Activated CD4-positive, alpha-beta T cell treated with anti-CD3 and anti-CD28 coated beads for 36 hours (primary cell): Measurements from ENCODE around the gene DEFB121. TPM values are rescaled to one million over a fixed set of nuclear protein-coding genes. Genes with fewer than 3 reads are reported as not detected.

ENCODE experiments used
- ATAC-seq: fragments of 200-7000 bp; cut with Tn5 transposase; one replicate; pipeline ENCODE4 v1.10.0; 2021; ENCODE audit warnings: mild to moderate bottlenecking, moderate library complexity
- CTCF ChIA-PET: fragments of 350-600 bp; sonication (Branson Sonifier 250); formaldehyde crosslinking; loops from one replicate; lab custom pipeline; 2021; ENCODE audit warnings: antibody characterized with exemption; lab: Charles Lee
- POLR2A ChIA-PET: fragments of 350-600 bp; sonication (Branson Sonifier 250); formaldehyde crosslinking; loops from one replicate; lab custom pipeline; 2021; ENCODE audit warnings: antibody characterized with exemption, inconsistent platforms; lab: Charles Lee
- DNase-seq: peaks from one replicate; pipeline ENCODE4 v3.0.0-alpha.2; 2020
- H3K27ac Mint-ChIP-seq: one replicate; pipeline ENCODE4 v1.8.0; 2021; ENCODE audit warnings: mixed read lengths
- H3K27me3 Mint-ChIP-seq: one replicate; pipeline ENCODE4 v1.8.0; 2021; ENCODE audit warnings: mixed read lengths
- H3K36me3 Mint-ChIP-seq: one replicate; pipeline ENCODE4 v1.8.0; 2021; ENCODE audit warnings: low read depth, mixed read lengths
- H3K4me1 Mint-ChIP-seq: one replicate; pipeline ENCODE4 v1.8.0; 2021; ENCODE audit warnings: mixed read lengths
- H3K4me3 Mint-ChIP-seq: one replicate; pipeline ENCODE4 v1.8.0; 2021; ENCODE audit warnings: mild to moderate bottlenecking, moderate library complexity, mixed read lengths
- H3K9me3 Mint-ChIP-seq: one replicate; pipeline ENCODE4 v1.8.0; 2021; ENCODE audit warnings: low read depth, mixed read lengths
- intact Hi-C, 2 experiments: fragments of 100-400 bp; cut with DNase I in 1 of 2; cut with micrococcal nuclease in 1 of 2; formaldehyde crosslinking; loops; one replicate each; pipeline versions ENCODE4 v1.14.2 to v1.15.1; 2022 to 2024; cut with DNase I, micrococcal nuclease
- total RNA-seq, 2 experiments: library from RNA; stranded (reverse); gene quantifications; one replicate each; pipeline ENCODE4 v1.2.3, GENCODE V29; 2021

DEFB121 gene
- total RNA-seq, 2 experiments from 2014 or later, result not detected

DNA sequence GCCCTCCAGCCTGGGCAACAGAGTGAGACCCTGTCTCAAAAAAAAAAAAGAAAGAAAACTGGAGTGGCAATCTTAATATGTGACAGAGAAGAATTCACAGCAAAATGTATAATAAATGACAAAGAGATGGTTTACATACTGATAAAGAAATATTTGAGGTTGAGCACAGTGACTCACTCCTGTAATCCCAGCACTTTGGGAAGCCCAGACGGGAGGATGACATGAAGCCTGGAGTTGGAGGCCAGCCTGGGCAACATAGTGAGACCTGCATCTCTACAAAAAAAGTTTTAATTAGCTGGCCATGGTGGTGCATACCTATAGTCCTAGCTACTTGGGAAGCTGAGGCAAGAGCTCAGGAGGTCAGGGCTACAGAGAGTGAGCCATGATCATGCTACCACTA lies 50.0 kb downstream of the DEFB121 start:
- Mint-ChIP-seq H3K36me3 (no peaks in the 10 kb centered on the region), H3K9me3 (no peaks in the 10 kb centered on the region), H3K27me3 (peaks cover 3% of the 10 kb centered on the region), H3K27ac (no peak overlapping the region), H3K4me1 (no peaks in the 10 kb centered on the region), H3K4me3 (no peak overlapping the region)
- intact Hi-C loops, result no loop called here
- no peak for ATAC-seq
- POLR2A ChIA-PET, result no interaction called here
- no peak for DNase-seq
- CTCF ChIA-PET, result no interaction called here

Other genes starting within 250 kb of the DEFB121 start
- not detected for gene DEFB115, start 148.6 kb downstream of the DEFB121 start, total RNA-seq
- gene DEFB116, start 97.6 kb downstream of the DEFB121 start, total RNA-seq, result not detected
- gene DEFB118, start 37.6 kb downstream of the DEFB121 start, total RNA-seq, result not detected
- not detected for gene DEFB119, start 15.6 kb downstream of the DEFB121 start, total RNA-seq
- not detected for gene DEFB123, start 34.4 kb upstream of the DEFB121 start, total RNA-seq
- not detected for gene DEFB124, start 68.9 kb upstream of the DEFB121 start, total RNA-seq
- gene REM1, start 69.1 kb upstream of the DEFB121 start, total RNA-seq, result not detected
- 100 to 1,000 TPM; 108 to 111 TPM for gene HM13, start 108.2 kb upstream of the DEFB121 start, total RNA-seq
- gene ID1, start 199.1 kb upstream of the DEFB121 start, total RNA-seq, result 1 to 10 TPM; 2.2 to 3.5 TPM
- not detected for gene COX4I2, start 231.7 kb upstream of the DEFB121 start, total RNA-seq